SK-N-SH (cell line): ENCODE results near the gene SCNN1G. TPM values are rescaled to one million over a fixed set of nuclear protein-coding genes. Genes with fewer than 3 reads are reported as not detected.

ENCODE experiments used
- CTCF ChIA-PET: fragments of 300-600, 350-600 bp; formaldehyde crosslinking; extraction: SDS; loops from one replicate; lab custom pipeline; 2021; lab: Yijun Ruan, JAX
- POLR2A ChIA-PET: fragments of 350-600 bp; sonication (Branson Sonifier 250); formaldehyde crosslinking; extraction: SDS; loops from one replicate; lab custom pipeline; 2020; ENCODE audit warnings: antibody characterized with exemption, inconsistent platforms; lab: Yijun Ruan, JAX
- DNase-seq: peaks from one replicate; pipeline ENCODE4 v3.0.0; 2012
- H2AFZ ChIP-seq: fragments of 200-600 bp; sonication (generic); 2 replicates; pipeline ENCODE4 v1.8.1; 2016; ENCODE audit warnings: antibody characterized with exemption, mild to moderate bottlenecking, low read depth
- H3F3A ChIP-seq: fragments of 200-600 bp; sonication (generic); replicated peaks from 2 replicates; pipeline ENCODE3; 2016; ENCODE audit warnings: antibody characterized with exemption, mild to moderate bottlenecking; ENCODE audit not compliant: insufficient read depth
- H3K27ac ChIP-seq, 2 experiments: fragments of 200-500 bp in 1 of 2; fragments of 200-600 bp in 1 of 2; sonication (Bioruptor generic) in 1 of 2; sonication (generic), shearing (Covaris generic) in 1 of 2; 2 replicates each; pipeline versions ENCODE4 v1.5.1 to v1.6.1; 2014 to 2016; ENCODE audit warnings: low read depth in 2 of 2, inconsistent platforms in 1 of 2, low read length in 1 of 2, mild to moderate bottlenecking in 1 of 2, mixed read lengths in 1 of 2
- H3K27me3 ChIP-seq: fragments of 200-600 bp; sonication (generic), shearing (Covaris generic); 2 replicates; pipeline ENCODE4 v1.6.1; 2016; ENCODE audit warnings: mixed run types; ENCODE audit not compliant: insufficient read depth
- H3K36me3 ChIP-seq, 2 experiments: fragments of 200-500 bp in 1 of 2; fragments of 200-600 bp in 1 of 2; sonication (Bioruptor generic) in 1 of 2; sonication (generic) in 1 of 2; replicated peaks in 1 of 2; 2 replicates each; pipeline versions ENCODE3 to v1.5.1; 2014 to 2016; ENCODE audit warnings: low read length in 1 of 2, mild to moderate bottlenecking in 1 of 2; ENCODE audit not compliant: insufficient read depth in 2 of 2, control insufficient read depth in 1 of 2
- H3K4me1 ChIP-seq, 2 experiments: fragments of 200-500 bp in 1 of 2; fragments of 200-600 bp in 1 of 2; sonication (Bioruptor generic) in 1 of 2; sonication (generic), shearing (Covaris generic) in 1 of 2; 2 replicates each; pipeline versions ENCODE4 v1.5.1 to v1.6.1; 2014 to 2016; ENCODE audit warnings: low read depth in 1 of 2, low read length in 1 of 2, mixed run types in 1 of 2; ENCODE audit not compliant: insufficient read depth in 2 of 2, control insufficient read depth in 1 of 2
- H3K4me2 ChIP-seq: fragments of 200-600 bp; sonication (generic), shearing (Covaris generic); 2 replicates; pipeline ENCODE4 v1.6.1; 2017; ENCODE audit warnings: mixed run types
- H3K4me3 ChIP-seq, 2 experiments: fragments of 200-500 bp in 1 of 2; fragments of 200-600 bp in 1 of 2; sonication (Bioruptor generic) in 1 of 2; sonication (generic), shearing (Covaris generic) in 1 of 2; 2 replicates each; pipeline versions ENCODE4 v1.5.1 to v1.8.1; 2014 to 2016; ENCODE audit warnings: low read depth in 2 of 2, inconsistent platforms in 1 of 2, low read length in 1 of 2, mild to moderate bottlenecking in 1 of 2, mixed read lengths in 1 of 2, moderate library complexity in 1 of 2
- H3K79me2 ChIP-seq: fragments of 200-600 bp; sonication (generic); 2 replicates; pipeline ENCODE4 v1.8.1; 2017; ENCODE audit warnings: mild to moderate bottlenecking; ENCODE audit not compliant: insufficient read depth
- H3K9ac ChIP-seq: fragments of 200-600 bp; sonication (generic); 2 replicates; pipeline ENCODE4 v1.6.1; 2017; ENCODE audit warnings: mixed run types
- H3K9me2 ChIP-seq: fragments of 200-600 bp; sonication (generic); 2 replicates; pipeline ENCODE4 v1.6.1; 2017; ENCODE audit warnings: mixed run types
- H3K9me3 ChIP-seq: fragments of 200-600 bp; sonication (generic); 2 replicates; pipeline ENCODE4 v1.6.1; 2017; ENCODE audit warnings: mixed run types, mild to moderate bottlenecking, moderate library complexity
- H4K20me1 ChIP-seq: fragments of 200-600 bp; sonication (generic); 2 replicates; pipeline ENCODE4 v1.6.1; 2017; ENCODE audit warnings: mild to moderate bottlenecking, mixed run types; ENCODE audit not compliant: insufficient read depth
- FOXM1 ChIP-seq: IDR thresholded peaks from 2 replicates; pipeline ENCODE4 v1.4.0; 2012; ENCODE audit warnings: low read depth, mild to moderate bottlenecking
- NRF1 ChIP-seq: IDR thresholded peaks from 2 replicates; pipeline ENCODE4 v1.6.1; 2012; ENCODE audit warnings: low read depth, mild to moderate bottlenecking, low read length
- POLR2AphosphoS5 ChIP-seq: IDR thresholded peaks from 2 replicates; pipeline ENCODE4 v1.6.1; 2012; ENCODE audit warnings: low read depth, low read length
- RAD21 ChIP-seq: IDR thresholded peaks from 2 replicates; pipeline ENCODE4 v1.6.1; 2012; ENCODE audit warnings: mild to moderate bottlenecking, low read length
- whole genome bisulfite sequencing: methylation state at CpG from one replicate; pipeline ENCODE4 v1.1.6; 2017; ENCODE audit warnings: low lambda C conversion rate; 5-methylcytosine and 5-hydroxymethylcytosine counted together
- polyA plus RNA-seq, 3 experiments: library from polyadenylated mRNA; depleted of rRNA; stranded (reverse); fragments of >200 nt; gene quantifications; 2 replicates each; pipeline ENCODE4 v1.2.3, GENCODE V29; 2012
- TF ChIP-seq, protein P1 (sequence below): fragments of 150-350 bp; IDR thresholded peaks from 2 replicates; pipeline ENCODE4 v1.6.1; 2017; ENCODE audit warnings: antibody characterized with exemption, low read length, low read depth, borderline replicate concordance
- TF ChIP-seq, protein P2 (sequence below): IDR thresholded peaks from 2 replicates; pipeline ENCODE4 v1.4.0; 2012; ENCODE audit warnings: low read depth
- TF ChIP-seq, protein P3 (sequence below): IDR thresholded peaks from 2 replicates; pipeline ENCODE4; 2012
- TF ChIP-seq, protein P4 (sequence below): IDR thresholded peaks from 2 replicates; pipeline ENCODE4 v1.4.0; 2012; ENCODE audit warnings: low read depth, borderline replicate concordance
- TF ChIP-seq, protein P5 (sequence below): fragments of 150-350 bp; IDR thresholded peaks from 2 replicates; pipeline ENCODE4 v1.6.1; 2016; ENCODE audit warnings: mild to moderate bottlenecking, low read depth, low read length

The SCNN1G gene
- polyA plus RNA-seq, 1 of the 3 experiments (the other 2 are of a cell fraction), result not detected

DNA sequence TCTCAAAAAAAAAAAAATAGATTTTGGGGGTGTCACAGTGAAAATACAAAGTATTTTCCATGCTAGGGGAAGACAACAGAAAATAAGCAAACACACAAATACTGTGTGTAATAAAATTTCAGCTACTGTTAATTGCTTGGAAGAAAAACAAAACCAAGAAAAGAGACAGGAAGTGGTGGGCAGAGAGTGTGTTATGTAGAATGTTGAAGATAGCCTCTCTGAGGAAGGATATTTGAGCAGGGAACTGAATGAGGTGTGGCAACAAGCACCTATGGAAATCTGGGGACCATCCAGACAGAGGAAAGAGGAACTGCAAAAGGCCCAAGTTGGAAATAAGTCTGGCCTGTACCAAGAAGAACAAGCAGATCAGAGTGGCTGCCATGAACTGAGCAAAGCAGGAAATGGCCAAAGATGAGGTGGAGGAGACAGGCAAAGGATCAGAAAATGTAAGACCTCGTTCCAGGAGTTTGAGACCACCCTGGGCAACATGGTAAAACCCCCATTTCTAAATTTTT lies 25.5 kb upstream of the SCNN1G start:
- CTCF ChIA-PET, result interaction anchor here (0.9 to 1.6 kb wide), 3 partner anchors 9 to 278 kb away, joined by 3 to 4 read pairs (median 3); no protein-coding TSS in a partner anchor
- DNase-seq, result no peak
- Histone ChIP-seq H3K4me1 (no peaks in the 10 kb centered on the region; a peak in 1 of 4 replicates), H3K36me3 (no peaks in the 10 kb centered on the region), H3K27me3 (no peaks in the 10 kb centered on the region), H2AFZ (no peak overlapping the region), H3K9ac (no peak overlapping the region), H3F3A (no peaks in the 10 kb centered on the region), H3K79me2 (no peaks in the 10 kb centered on the region), H4K20me1 (no peaks in the 10 kb centered on the region), H3K9me3 (no peaks in the 10 kb centered on the region), H3K9me2 (no peaks in the 10 kb centered on the region), H3K4me3 (no peak overlapping the region), H3K4me2 (no peak overlapping the region), H3K27ac (no peak overlapping the region)
- POLR2A ChIA-PET, result no interaction called here
- TF ChIP-seq, protein P1, sequence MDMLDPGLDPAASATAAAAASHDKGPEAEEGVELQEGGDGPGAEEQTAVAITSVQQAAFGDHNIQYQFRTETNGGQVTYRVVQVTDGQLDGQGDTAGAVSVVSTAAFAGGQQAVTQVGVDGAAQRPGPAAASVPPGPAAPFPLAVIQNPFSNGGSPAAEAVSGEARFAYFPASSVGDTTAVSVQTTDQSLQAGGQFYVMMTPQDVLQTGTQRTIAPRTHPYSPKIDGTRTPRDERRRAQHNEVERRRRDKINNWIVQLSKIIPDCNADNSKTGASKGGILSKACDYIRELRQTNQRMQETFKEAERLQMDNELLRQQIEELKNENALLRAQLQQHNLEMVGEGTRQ, result no peak
- TF ChIP-seq NRF1, result no peak
- TF ChIP-seq POLR2AphosphoS5, result no peak
- TF ChIP-seq RAD21, result no peak
- TF ChIP-seq, protein P2, sequence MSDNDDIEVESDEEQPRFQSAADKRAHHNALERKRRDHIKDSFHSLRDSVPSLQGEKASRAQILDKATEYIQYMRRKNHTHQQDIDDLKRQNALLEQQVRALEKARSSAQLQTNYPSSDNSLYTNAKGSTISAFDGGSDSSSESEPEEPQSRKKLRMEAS, result no peak
- TF ChIP-seq, protein P3, sequence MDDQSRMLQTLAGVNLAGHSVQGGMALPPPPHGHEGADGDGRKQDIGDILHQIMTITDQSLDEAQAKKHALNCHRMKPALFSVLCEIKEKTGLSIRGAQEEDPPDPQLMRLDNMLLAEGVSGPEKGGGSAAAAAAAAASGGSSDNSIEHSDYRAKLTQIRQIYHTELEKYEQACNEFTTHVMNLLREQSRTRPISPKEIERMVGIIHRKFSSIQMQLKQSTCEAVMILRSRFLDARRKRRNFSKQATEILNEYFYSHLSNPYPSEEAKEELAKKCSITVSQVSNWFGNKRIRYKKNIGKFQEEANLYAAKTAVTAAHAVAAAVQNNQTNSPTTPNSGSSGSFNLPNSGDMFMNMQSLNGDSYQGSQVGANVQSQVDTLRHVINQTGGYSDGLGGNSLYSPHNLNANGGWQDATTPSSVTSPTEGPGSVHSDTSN, result no peak
- TF ChIP-seq, protein P4, sequence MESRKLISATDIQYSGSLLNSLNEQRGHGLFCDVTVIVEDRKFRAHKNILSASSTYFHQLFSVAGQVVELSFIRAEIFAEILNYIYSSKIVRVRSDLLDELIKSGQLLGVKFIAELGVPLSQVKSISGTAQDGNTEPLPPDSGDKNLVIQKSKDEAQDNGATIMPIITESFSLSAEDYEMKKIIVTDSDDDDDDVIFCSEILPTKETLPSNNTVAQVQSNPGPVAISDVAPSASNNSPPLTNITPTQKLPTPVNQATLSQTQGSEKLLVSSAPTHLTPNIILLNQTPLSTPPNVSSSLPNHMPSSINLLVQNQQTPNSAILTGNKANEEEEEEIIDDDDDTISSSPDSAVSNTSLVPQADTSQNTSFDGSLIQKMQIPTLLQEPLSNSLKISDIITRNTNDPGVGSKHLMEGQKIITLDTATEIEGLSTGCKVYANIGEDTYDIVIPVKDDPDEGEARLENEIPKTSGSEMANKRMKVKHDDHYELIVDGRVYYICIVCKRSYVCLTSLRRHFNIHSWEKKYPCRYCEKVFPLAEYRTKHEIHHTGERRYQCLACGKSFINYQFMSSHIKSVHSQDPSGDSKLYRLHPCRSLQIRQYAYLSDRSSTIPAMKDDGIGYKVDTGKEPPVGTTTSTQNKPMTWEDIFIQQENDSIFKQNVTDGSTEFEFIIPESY, result no peak
- 0% methylated on average over 1 of the region's 1 CpG for WGBS

DNA sequence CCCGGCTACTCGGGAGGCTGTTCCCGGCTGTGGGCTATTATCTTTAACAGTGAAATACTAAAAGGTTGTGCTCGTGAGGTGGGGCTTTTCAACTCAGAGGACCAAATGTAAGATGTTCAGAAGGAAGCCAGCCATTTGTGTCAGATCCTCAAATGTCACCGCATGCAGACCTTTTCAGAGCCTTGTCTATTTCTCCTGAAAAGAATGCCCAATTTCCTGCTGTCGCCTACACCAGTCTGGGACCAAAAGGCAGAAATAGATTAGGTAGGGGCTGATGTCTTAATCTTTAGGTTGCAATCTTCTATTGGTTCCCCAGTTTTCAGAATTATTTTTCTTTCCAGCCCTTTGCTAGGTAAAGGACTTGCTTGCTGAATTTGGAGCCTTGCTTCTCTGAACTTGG lies 24.4 kb upstream of the SCNN1G start:
- 64% methylated on average over 6 of the region's 6 CpGs for WGBS
- Histone ChIP-seq H4K20me1 (no peaks in the 10 kb centered on the region), H3K27me3 (no peaks in the 10 kb centered on the region), H3K36me3 (no peaks in the 10 kb centered on the region), H3F3A (no peaks in the 10 kb centered on the region), H3K9me3 (no peaks in the 10 kb centered on the region), H3K4me2 (no peak overlapping the region), H3K4me3 (no peak overlapping the region), H2AFZ (no peak overlapping the region), H3K9ac (no peak overlapping the region), H3K9me2 (no peaks in the 10 kb centered on the region), H3K4me1 (no peaks in the 10 kb centered on the region; a peak in 1 of 4 replicates), H3K79me2 (no peaks in the 10 kb centered on the region), H3K27ac (no peak overlapping the region)
- no peak for TF ChIP-seq FOXM1
- TF ChIP-seq, protein P5, sequence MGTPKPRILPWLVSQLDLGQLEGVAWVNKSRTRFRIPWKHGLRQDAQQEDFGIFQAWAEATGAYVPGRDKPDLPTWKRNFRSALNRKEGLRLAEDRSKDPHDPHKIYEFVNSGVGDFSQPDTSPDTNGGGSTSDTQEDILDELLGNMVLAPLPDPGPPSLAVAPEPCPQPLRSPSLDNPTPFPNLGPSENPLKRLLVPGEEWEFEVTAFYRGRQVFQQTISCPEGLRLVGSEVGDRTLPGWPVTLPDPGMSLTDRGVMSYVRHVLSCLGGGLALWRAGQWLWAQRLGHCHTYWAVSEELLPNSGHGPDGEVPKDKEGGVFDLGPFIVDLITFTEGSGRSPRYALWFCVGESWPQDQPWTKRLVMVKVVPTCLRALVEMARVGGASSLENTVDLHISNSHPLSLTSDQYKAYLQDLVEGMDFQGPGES, result no peak
- TF ChIP-seq, protein P3, result no peak
- CTCF ChIA-PET, result interaction anchor here (0.8 kb wide), 2 partner anchors 24 to 276 kb away, joined by 4 read pairs; no protein-coding TSS in a partner anchor
- no peak for DNase-seq
- POLR2A ChIA-PET, result interaction anchor here (0.7 kb wide), 1 partner anchor 12 kb away, joined by 3 read pairs; no protein-coding TSS in a partner anchor
